GM12891 (cell line): ENCODE data around the gene CCDC97.

Source experiments
- DNase-seq: peaks from one replicate; pipeline ENCODE4 v3.0.0; 2011; ENCODE audit warnings: low spot score; ENCODE audit not compliant: insufficient read length
- FAIRE-seq: peaks from 2 replicates; lab custom pipeline; 2011; peaks lifted over from hg19 to GRCh38; lab: Jason Lieb, UNC
- PAX5 ChIP-seq: IDR thresholded peaks from 2 replicates; pipeline ENCODE4 v1.6.1; 2011; ENCODE audit warnings: low read length, moderate library complexity, mild to moderate bottlenecking; ENCODE audit not compliant: insufficient read depth, severe bottlenecking
- POLR2A ChIP-seq: IDR thresholded peaks from 2 replicates; pipeline ENCODE4 v1.6.1; 2011; ENCODE audit warnings: low read depth, low read length, control low read depth
- POLR2AphosphoS5 ChIP-seq: IDR thresholded peaks from 2 replicates; pipeline ENCODE4 v1.6.1; 2011; ENCODE audit warnings: low read depth, low read length, control low read depth
- POU2F2 ChIP-seq: IDR thresholded peaks from 2 replicates; pipeline ENCODE4 v1.6.1; 2011; ENCODE audit warnings: low read depth, mild to moderate bottlenecking, control low read depth, low read length, moderate library complexity
- SPI1 ChIP-seq: IDR thresholded peaks from 2 replicates; pipeline ENCODE4 v1.6.1; 2011; ENCODE audit warnings: low read depth, low read length, control low read depth
- TAF1 ChIP-seq: IDR thresholded peaks from 2 replicates; pipeline ENCODE4 v1.6.1; 2011; ENCODE audit warnings: low read depth, low read length, control low read depth

CCDC97 gene

DNA sequence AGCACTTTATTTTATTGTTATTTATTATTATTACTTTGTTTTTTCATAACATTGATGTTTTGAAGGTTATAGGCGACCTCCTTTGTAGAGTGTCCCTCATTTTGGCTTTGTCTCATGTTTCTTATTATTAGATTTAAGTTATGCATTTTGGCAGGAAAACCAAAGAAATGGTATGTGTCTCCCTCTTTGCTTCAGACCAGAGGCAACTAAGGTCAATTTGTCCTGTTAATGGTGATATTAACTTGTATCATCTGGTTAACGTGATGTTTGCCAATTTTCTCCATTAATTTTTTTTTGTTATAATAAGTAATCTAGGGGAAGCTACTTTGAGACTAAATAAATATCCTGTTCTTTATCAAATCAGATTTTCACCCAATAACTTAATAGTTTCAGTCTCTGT is 62.5 kb downstream of the CCDC97 start:
- DNase-seq = no peak
- no peak for FAIRE-seq

DNA sequence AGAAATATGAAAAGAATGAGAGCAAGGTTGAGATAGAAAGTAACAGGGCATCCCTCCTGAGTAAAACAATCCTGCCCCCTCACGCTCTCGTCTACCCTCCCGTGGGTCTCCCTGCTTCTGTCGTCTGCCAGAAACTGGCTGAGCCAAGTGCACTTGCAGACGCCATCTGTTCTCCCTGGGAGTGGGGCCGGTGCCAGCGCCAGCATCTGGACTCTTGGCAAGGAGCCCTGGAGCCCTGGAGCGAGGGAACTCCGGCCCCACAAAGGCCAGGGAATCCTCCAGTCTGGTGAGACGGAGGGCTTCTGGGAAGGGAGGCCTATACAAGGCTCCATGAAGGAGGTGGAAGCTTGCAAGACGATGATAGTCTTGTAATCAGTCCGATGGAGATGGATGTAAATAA is 64.0 kb downstream of the CCDC97 start:
- DNase-seq (no peak), FAIRE-seq (no peak)
- TF ChIP-seq TAF1 = no peak
- no peak for TF ChIP-seq PAX5
- TF ChIP-seq SPI1 = no peak
- no peak for TF ChIP-seq POU2F2
- TF ChIP-seq POLR2A = no peak
- no peak for TF ChIP-seq POLR2AphosphoS5

More for the DNA sequence above, 62.5 kb downstream of the CCDC97 start:
- TF ChIP-seq POLR2AphosphoS5 (no peak), PAX5 (no peak), TAF1 (no peak), POLR2A (no peak), POU2F2 (no peak), SPI1 (no peak)
